HCT116 (cell line): Measurements from ENCODE around the gene INTS2. TPM values are rescaled to one million over a fixed set of nuclear protein-coding genes. Genes with fewer than 3 reads are reported as not detected.
"Not testable (repeated sequence)": the region's sequence is repeated elsewhere in the genome, so short reads cannot be mapped to it uniquely, and the experiment has no call there.

ENCODE experiments used
- ATAC-seq: fragments of 200-7000 bp; cut with Tn5 transposase; 2 replicates; pipeline ENCODE4 v1.9.1; 2020; ENCODE audit warnings: mild to moderate bottlenecking, moderate library complexity
- BruUV-seq: library from RNA; stranded (reverse); fragments of 400-500 nt; replicated peaks from 2 replicates; lab custom pipeline; 2021; lab: Mats Ljungman, UMichigan
- CTCF ChIA-PET: fragments of 300-600 bp; sonication (Branson Sonifier 250); formaldehyde crosslinking; loops from one replicate; lab custom pipeline; 2021; ENCODE audit warnings: antibody characterized with exemption; lab: Charles Lee
- POLR2A ChIA-PET: fragments of 300-600, 350-600 bp; sonication (Branson Sonifier 250); formaldehyde crosslinking; loops from one replicate; lab custom pipeline; 2021; ENCODE audit warnings: antibody characterized with exemption; lab: Charles Lee
- RAD21 ChIA-PET, 2 experiments: fragments of 300-600 bp; sonication (Branson Sonifier 250); formaldehyde crosslinking; loops; one replicate each; lab custom pipeline; 2023; ENCODE audit warnings: low total read pairs in 2 of 2; ENCODE audit not compliant: uncharacterized antibody in 2 of 2, unreplicated experiment in 2 of 2, low non-redundant PET in 1 of 2; lab: Charles Lee
- DNase-seq: peaks from one replicate; pipeline ENCODE4 v3.0.0-alpha.2; 2010; ENCODE audit warnings: low read depth, low spot score
- H2AFZ ChIP-seq: fragments of 200-600 bp; shearing (Covaris generic), sonication (generic); 2 replicates; pipeline ENCODE4 v1.6.1; 2017; ENCODE audit warnings: low read depth, mixed run types, mixed read lengths, antibody characterized with exemption, low read length; ENCODE audit not compliant: poor library complexity, severe bottlenecking
- H3K27ac ChIP-seq: 2 replicates; pipeline ENCODE4 v1.5.1; 2012; ENCODE audit warnings: low read depth, low read length
- H3K27me3 ChIP-seq: fragments of 200-600 bp; sonication (generic); 2 replicates; pipeline ENCODE4 v1.6.1; 2016; ENCODE audit warnings: mixed run types, low read length, mixed read lengths; ENCODE audit not compliant: insufficient read depth
- H3K36me3 ChIP-seq, 2 experiments: fragments of 200-500 bp in 1 of 2; fragments of 200-600 bp in 1 of 2; sonication (Bioruptor generic) in 1 of 2; sonication (generic) in 1 of 2; 2 replicates each; pipeline versions ENCODE4 v1.5.1 to v1.6.1; 2014 to 2016; ENCODE audit warnings: low read length in 2 of 2, inconsistent platforms in 1 of 2, mixed read lengths in 1 of 2, mixed run types in 1 of 2; ENCODE audit not compliant: insufficient read depth in 2 of 2, control insufficient read depth in 1 of 2
- H3K4me1 ChIP-seq, 2 experiments: fragments of 200-600 bp in 1 of 2; sonication (generic) in 1 of 2; 2 replicates each; pipeline versions ENCODE4 v1.5.1 to v1.6.1; 2012 to 2017; ENCODE audit warnings: low read length in 2 of 2, inconsistent platforms in 1 of 2, mild to moderate bottlenecking in 1 of 2, mixed read lengths in 1 of 2, mixed run types in 1 of 2, moderate library complexity in 1 of 2; ENCODE audit not compliant: insufficient read depth in 2 of 2, control insufficient read depth in 1 of 2
- H3K4me2 ChIP-seq: fragments of 200-600 bp; sonication (generic); 2 replicates; pipeline ENCODE4 v1.6.1; 2017; ENCODE audit warnings: mixed run types, low read length, mixed read lengths
- H3K4me3 ChIP-seq, 2 experiments: fragments of 200-600 bp in 1 of 2; sonication (generic) in 1 of 2; replicated peaks in 1 of 2; 2 replicates each; pipeline ENCODE4 v1.5.1; 2011 to 2016; ENCODE audit warnings: low read length in 2 of 2, control low read depth in 1 of 2, low read depth in 1 of 2, mild to moderate bottlenecking in 1 of 2, mixed read lengths in 1 of 2, mixed run types in 1 of 2
- H3K79me2 ChIP-seq: fragments of 200-600 bp; sonication (generic); 2 replicates; pipeline ENCODE4 v1.6.1; 2017; ENCODE audit warnings: mild to moderate bottlenecking, mixed run types, low read length, moderate library complexity, mixed read lengths; ENCODE audit not compliant: insufficient read depth
- H3K9ac ChIP-seq: fragments of 200-600 bp; sonication (generic); 2 replicates; pipeline ENCODE4 v1.6.1; 2016; ENCODE audit warnings: low read length, mixed read lengths
- H3K9me2 ChIP-seq: fragments of 200-600 bp; sonication (generic), shearing (Covaris generic); 2 replicates; pipeline ENCODE4 v1.6.1; 2017; ENCODE audit warnings: mixed run types, mild to moderate bottlenecking, moderate library complexity; ENCODE audit not compliant: insufficient read depth
- H3K9me3 ChIP-seq, 2 experiments: fragments of 200-500 bp in 1 of 2; fragments of 200-600 bp in 1 of 2; sonication (Bioruptor generic) in 1 of 2; sonication (generic) in 1 of 2; 2 replicates each; pipeline ENCODE4 v1.6.1; 2014 to 2017; ENCODE audit warnings: low read length in 2 of 2, mixed read lengths in 2 of 2, inconsistent platforms in 1 of 2, low read depth in 1 of 2, mild to moderate bottlenecking in 1 of 2, mixed run types in 1 of 2, moderate library complexity in 1 of 2; ENCODE audit not compliant: control insufficient read depth in 1 of 2, insufficient read depth in 1 of 2
- H4K20me1 ChIP-seq: fragments of 200-600 bp; sonication (generic), shearing (Covaris generic); 2 replicates; pipeline ENCODE4 v1.6.1; 2017; ENCODE audit warnings: mixed run types, mild to moderate bottlenecking, moderate library complexity; ENCODE audit not compliant: insufficient read depth
- CEBPB ChIP-seq: IDR thresholded peaks from 2 replicates; pipeline ENCODE4 v1.6.1; 2012; ENCODE audit warnings: low read depth
- ELF1 ChIP-seq: IDR thresholded peaks from 2 replicates; pipeline ENCODE4 v1.6.1; 2012; ENCODE audit warnings: low read depth, borderline replicate concordance
- FOSL1 ChIP-seq: IDR thresholded peaks from 2 replicates; pipeline ENCODE4 v1.6.1; 2012; ENCODE audit warnings: low read depth
- MAX ChIP-seq: IDR thresholded peaks from 2 replicates; pipeline ENCODE4 v1.6.1; 2012
- POLR2AphosphoS5 ChIP-seq: IDR thresholded peaks from 2 replicates; pipeline ENCODE4 v1.6.1; 2011; ENCODE audit warnings: mild to moderate bottlenecking, low read depth, low read length, moderate library complexity
- SIN3A ChIP-seq: IDR thresholded peaks from 2 replicates; pipeline ENCODE4 v1.6.1; 2012; ENCODE audit warnings: low read depth
- SP1 ChIP-seq: IDR thresholded peaks from 2 replicates; pipeline ENCODE4 v1.6.1; 2012; ENCODE audit warnings: low read depth
- SRF ChIP-seq: IDR thresholded peaks from 2 replicates; pipeline ENCODE4 v1.6.1; 2012; ENCODE audit warnings: low read depth
- TCF7L2 ChIP-seq: IDR thresholded peaks from 2 replicates; pipeline ENCODE4 v1.7.0; 2011; ENCODE audit warnings: borderline replicate concordance, inconsistent platforms; ENCODE audit not compliant: insufficient read depth, insufficient read length; ENCODE audit errors: extremely low read depth
- YY1 ChIP-seq: IDR thresholded peaks from 2 replicates; pipeline ENCODE4 v1.6.1; 2011; ENCODE audit warnings: low read length, low read depth, moderate library complexity, mild to moderate bottlenecking; ENCODE audit not compliant: insufficient replicate concordance; ENCODE audit errors: extremely low read depth
- ZFX ChIP-seq: fragments of 450-650 bp; IDR thresholded peaks from 2 replicates; pipeline ENCODE4 v1.6.1; 2017
- intact Hi-C: fragments of 100-400 bp; cut with micrococcal nuclease; formaldehyde crosslinking; loops from 2 replicates; pipeline ENCODE4 v1.10.0; 2022
- total RNA-seq: library from RNA; stranded (reverse); gene quantifications from one replicate; pipeline ENCODE4 v1.2.1, GENCODE V29; 2021; ENCODE audit not compliant: unreplicated experiment

The INTS2 gene
- total RNA-seq, 1 experiment from 2014 or later, result 40.5 TPM

GRCh38 chr17:61826866-61827265, 100.9 kb downstream of the INTS2 start:
- H3K9me2 ChIP-seq, DNase-seq, H3K4me1 ChIP-seq, CTCF ChIA-PET, H3K27ac ChIP-seq, POLR2A ChIA-PET, H3K9me3 ChIP-seq, intact Hi-C loops, ATAC-seq, H3K27me3 ChIP-seq, BruUV-seq, H3K4me3 ChIP-seq, H3K9ac ChIP-seq, H3K4me2 ChIP-seq, H2AFZ ChIP-seq, RAD21 ChIA-PET, H4K20me1 ChIP-seq: not testable (repeated sequence)
- H3K79me2 ChIP-seq, result peaks cover 24% of the 10 kb centered on the region
- H3K36me3 ChIP-seq, result peaks cover 0 to 15% of the 10 kb centered on the region in 2 experiments; a peak in 2 of 4 replicates

- H3K4me2 ChIP-seq, H3K4me1 ChIP-seq, ATAC-seq, POLR2A ChIA-PET, H3K27me3 ChIP-seq, H3K9me2 ChIP-seq, RAD21 ChIA-PET, H3K9ac ChIP-seq, H2AFZ ChIP-seq, H3K27ac ChIP-seq, H3K4me3 ChIP-seq, intact Hi-C loops, CTCF ChIA-PET, DNase-seq, H4K20me1 ChIP-seq, BruUV-seq, H3K9me3 ChIP-seq: not testable (repeated sequence)
- H3K79me2 ChIP-seq, result peaks cover 21% of the 10 kb centered on the region
- H3K36me3 ChIP-seq, result peaks cover 0 to 17% of the 10 kb centered on the region in 2 experiments; a peak in 2 of 4 replicates
Measured at GRCh38 chr17:61826198-61826597, 101.6 kb downstream of the INTS2 start.

- Histone ChIP-seq H3K27me3 (no peaks in the 10 kb centered on the region), H3K4me3 (no peak overlapping the region), H3K4me1 (no peaks in the 10 kb centered on the region), H3K27ac (no peak overlapping the region), H3K9me3 (peaks cover 0 to 4% of the 10 kb centered on the region in 2 experiments; a peak in 1 of 4 replicates), H3K79me2 (peaks cover 21% of the 10 kb centered on the region), H2AFZ (no peak overlapping the region), H3K9ac (no peak overlapping the region), H4K20me1 (no peaks in the 10 kb centered on the region), H3K4me2 (no peak overlapping the region), H3K36me3 (peaks cover 0 to 11% of the 10 kb centered on the region in 2 experiments; a peak in 1 of 4 replicates), H3K9me2 (no peaks in the 10 kb centered on the region)
- BruUV-seq, result no TSS peak
- RAD21 ChIA-PET, result no interaction called here
- intact Hi-C loops, result no loop called here
- ATAC-seq, result no peak
- POLR2A ChIA-PET, result no interaction called here
- no peak for DNase-seq
- CTCF ChIA-PET, result no interaction called here
- no peak for TF ChIP-seq TCF7L2
- no peak for TF ChIP-seq ZFX
- TF ChIP-seq YY1, result no peak
- no peak for TF ChIP-seq POLR2AphosphoS5
- no peak for TF ChIP-seq ELF1
- no peak for TF ChIP-seq SRF
- no peak for TF ChIP-seq CEBPB
- no peak for TF ChIP-seq SIN3A
- no peak for TF ChIP-seq SP1
- no peak for TF ChIP-seq MAX
- no peak for TF ChIP-seq FOSL1
Measured at GRCh38 chr17:61825448-61826137, 102.2 kb downstream of the INTS2 start.
